OCI-LY7 (cell line): Measurements from ENCODE around the gene PPCDC.

ENCODE experiments used
- CTCF ChIP-seq: fragments of 200-600 bp; sonication (generic); conservative IDR thresholded peaks from 2 replicates; pipeline ENCODE4 v1.5.1; 2014; ENCODE audit warnings: mild to moderate bottlenecking, antibody characterized with exemption, low read length, moderate library complexity, mixed read lengths
- EZH2phosphoT487 ChIP-seq: fragments of 200-600 bp; sonication (generic); IDR thresholded peaks from 2 replicates; pipeline ENCODE4 v1.6.1; 2018; ENCODE audit warnings: low read depth, borderline replicate concordance, mild to moderate bottlenecking, mixed run types, antibody characterized with exemption, low read length, moderate library complexity, mixed read lengths

GRCh38 chr15:74995779-74996765, 27.3 kb upstream of the PPCDC start:
- TF ChIP-seq CTCF (no peak), EZH2phosphoT487 (no peak)
